HCT116 (cell line): ENCODE measurements around the gene RBMS1. TPM values are rescaled to one million over a fixed set of nuclear protein-coding genes. Genes with fewer than 3 reads are reported as not detected.
"Not testable (repeated sequence)": the region's sequence is repeated elsewhere in the genome, so short reads cannot be mapped to it uniquely, and the experiment has no call there.

Experiments used
- ATAC-seq: fragments of 200-7000 bp; cut with Tn5 transposase; 2 replicates; pipeline ENCODE4 v1.9.1; 2020; ENCODE audit warnings: mild to moderate bottlenecking, moderate library complexity
- BruUV-seq: library from RNA; stranded (reverse); fragments of 400-500 nt; replicated peaks from 2 replicates; lab custom pipeline; 2021; lab: Mats Ljungman, UMichigan
- CTCF ChIA-PET: fragments of 300-600 bp; sonication (Branson Sonifier 250); formaldehyde crosslinking; loops from one replicate; lab custom pipeline; 2021; ENCODE audit warnings: antibody characterized with exemption; lab: Charles Lee
- POLR2A ChIA-PET: fragments of 300-600, 350-600 bp; sonication (Branson Sonifier 250); formaldehyde crosslinking; loops from one replicate; lab custom pipeline; 2021; ENCODE audit warnings: antibody characterized with exemption; lab: Charles Lee
- RAD21 ChIA-PET, 2 experiments: fragments of 300-600 bp; sonication (Branson Sonifier 250); formaldehyde crosslinking; loops; one replicate each; lab custom pipeline; 2023; ENCODE audit warnings: low total read pairs in 2 of 2; ENCODE audit not compliant: uncharacterized antibody in 2 of 2, unreplicated experiment in 2 of 2, low non-redundant PET in 1 of 2; lab: Charles Lee
- DNase-seq: peaks from one replicate; pipeline ENCODE4 v3.0.0-alpha.2; 2010; ENCODE audit warnings: low read depth, low spot score
- H2AFZ ChIP-seq: fragments of 200-600 bp; shearing (Covaris generic), sonication (generic); 2 replicates; pipeline ENCODE4 v1.6.1; 2017; ENCODE audit warnings: low read depth, mixed run types, mixed read lengths, antibody characterized with exemption, low read length; ENCODE audit not compliant: poor library complexity, severe bottlenecking
- H3K27ac ChIP-seq: 2 replicates; pipeline ENCODE4 v1.5.1; 2012; ENCODE audit warnings: low read depth, low read length
- H3K27me3 ChIP-seq: fragments of 200-600 bp; sonication (generic); 2 replicates; pipeline ENCODE4 v1.6.1; 2016; ENCODE audit warnings: mixed run types, low read length, mixed read lengths; ENCODE audit not compliant: insufficient read depth
- H3K36me3 ChIP-seq, 2 experiments: fragments of 200-500 bp in 1 of 2; fragments of 200-600 bp in 1 of 2; sonication (Bioruptor generic) in 1 of 2; sonication (generic) in 1 of 2; 2 replicates each; pipeline versions ENCODE4 v1.5.1 to v1.6.1; 2014 to 2016; ENCODE audit warnings: low read length in 2 of 2, inconsistent platforms in 1 of 2, mixed read lengths in 1 of 2, mixed run types in 1 of 2; ENCODE audit not compliant: insufficient read depth in 2 of 2, control insufficient read depth in 1 of 2
- H3K4me1 ChIP-seq, 2 experiments: fragments of 200-600 bp in 1 of 2; sonication (generic) in 1 of 2; 2 replicates each; pipeline versions ENCODE4 v1.5.1 to v1.6.1; 2012 to 2017; ENCODE audit warnings: low read length in 2 of 2, inconsistent platforms in 1 of 2, mild to moderate bottlenecking in 1 of 2, mixed read lengths in 1 of 2, mixed run types in 1 of 2, moderate library complexity in 1 of 2; ENCODE audit not compliant: insufficient read depth in 2 of 2, control insufficient read depth in 1 of 2
- H3K4me2 ChIP-seq: fragments of 200-600 bp; sonication (generic); 2 replicates; pipeline ENCODE4 v1.6.1; 2017; ENCODE audit warnings: mixed run types, low read length, mixed read lengths
- H3K4me3 ChIP-seq, 2 experiments: fragments of 200-600 bp in 1 of 2; sonication (generic) in 1 of 2; replicated peaks in 1 of 2; 2 replicates each; pipeline ENCODE4 v1.5.1; 2011 to 2016; ENCODE audit warnings: low read length in 2 of 2, control low read depth in 1 of 2, low read depth in 1 of 2, mild to moderate bottlenecking in 1 of 2, mixed read lengths in 1 of 2, mixed run types in 1 of 2
- H3K79me2 ChIP-seq: fragments of 200-600 bp; sonication (generic); 2 replicates; pipeline ENCODE4 v1.6.1; 2017; ENCODE audit warnings: mild to moderate bottlenecking, mixed run types, low read length, moderate library complexity, mixed read lengths; ENCODE audit not compliant: insufficient read depth
- H3K9ac ChIP-seq: fragments of 200-600 bp; sonication (generic); 2 replicates; pipeline ENCODE4 v1.6.1; 2016; ENCODE audit warnings: low read length, mixed read lengths
- H3K9me2 ChIP-seq: fragments of 200-600 bp; sonication (generic), shearing (Covaris generic); 2 replicates; pipeline ENCODE4 v1.6.1; 2017; ENCODE audit warnings: mixed run types, mild to moderate bottlenecking, moderate library complexity; ENCODE audit not compliant: insufficient read depth
- H3K9me3 ChIP-seq, 2 experiments: fragments of 200-500 bp in 1 of 2; fragments of 200-600 bp in 1 of 2; sonication (Bioruptor generic) in 1 of 2; sonication (generic) in 1 of 2; 2 replicates each; pipeline ENCODE4 v1.6.1; 2014 to 2017; ENCODE audit warnings: low read length in 2 of 2, mixed read lengths in 2 of 2, inconsistent platforms in 1 of 2, low read depth in 1 of 2, mild to moderate bottlenecking in 1 of 2, mixed run types in 1 of 2, moderate library complexity in 1 of 2; ENCODE audit not compliant: control insufficient read depth in 1 of 2, insufficient read depth in 1 of 2
- H4K20me1 ChIP-seq: fragments of 200-600 bp; sonication (generic), shearing (Covaris generic); 2 replicates; pipeline ENCODE4 v1.6.1; 2017; ENCODE audit warnings: mixed run types, mild to moderate bottlenecking, moderate library complexity; ENCODE audit not compliant: insufficient read depth
- CBX3 ChIP-seq: IDR thresholded peaks from 2 replicates; pipeline ENCODE4 v1.6.1; 2012; ENCODE audit warnings: low read depth
- EGR1 ChIP-seq: IDR thresholded peaks from 2 replicates; pipeline ENCODE4 v1.6.1; 2012; ENCODE audit warnings: low read depth
- ELF1 ChIP-seq: IDR thresholded peaks from 2 replicates; pipeline ENCODE4 v1.6.1; 2012; ENCODE audit warnings: low read depth, borderline replicate concordance
- EZH2phosphoT487 ChIP-seq: fragments of 200-600 bp; IDR thresholded peaks from 2 replicates; pipeline ENCODE4 v1.6.1; 2018; ENCODE audit warnings: antibody characterized with exemption, borderline replicate concordance
- POLR2A ChIP-seq: IDR thresholded peaks from 2 replicates; pipeline ENCODE4 v1.7.0; 2011; ENCODE audit warnings: borderline replicate concordance; ENCODE audit not compliant: insufficient read depth, insufficient read length; ENCODE audit errors: extremely low read depth
- RAD21 ChIP-seq: IDR thresholded peaks from 2 replicates; pipeline ENCODE4 v1.6.1; 2012; ENCODE audit warnings: low read depth, mild to moderate bottlenecking
- SIN3A ChIP-seq: IDR thresholded peaks from 2 replicates; pipeline ENCODE4 v1.6.1; 2012; ENCODE audit warnings: low read depth
- TCF7L2 ChIP-seq: IDR thresholded peaks from 2 replicates; pipeline ENCODE4 v1.7.0; 2011; ENCODE audit warnings: borderline replicate concordance, inconsistent platforms; ENCODE audit not compliant: insufficient read depth, insufficient read length; ENCODE audit errors: extremely low read depth
- YY1 ChIP-seq: IDR thresholded peaks from 2 replicates; pipeline ENCODE4 v1.6.1; 2011; ENCODE audit warnings: low read length, low read depth, moderate library complexity, mild to moderate bottlenecking; ENCODE audit not compliant: insufficient replicate concordance; ENCODE audit errors: extremely low read depth
- ZFX ChIP-seq: fragments of 450-650 bp; IDR thresholded peaks from 2 replicates; pipeline ENCODE4 v1.6.1; 2017
- ZNF274 ChIP-seq: fragments of 200-500 bp; sonication (Bioruptor generic); IDR thresholded peaks from 2 replicates; pipeline ENCODE4 v1.6.1; 2014; ENCODE audit warnings: mild to moderate bottlenecking, low read depth, low read length, inconsistent platforms
- intact Hi-C: fragments of 100-400 bp; cut with micrococcal nuclease; formaldehyde crosslinking; loops from 2 replicates; pipeline ENCODE4 v1.10.0; 2022
- total RNA-seq: library from RNA; stranded (reverse); gene quantifications from one replicate; pipeline ENCODE4 v1.2.1, GENCODE V29; 2021; ENCODE audit not compliant: unreplicated experiment
- TF ChIP-seq, protein P1 (sequence below), 3 experiments: fragments of 200-600 bp in 1 of 3; sonication (generic) in 1 of 3; IDR thresholded peaks in 2 of 3; conservative IDR thresholded peaks in 1 of 3; 2 replicates each; pipeline ENCODE4 v1.5.1; 2012 to 2017; ENCODE audit warnings: low read depth in 2 of 3, low read length in 2 of 3, antibody characterized with exemption in 1 of 3, borderline replicate concordance in 1 of 3, control low read depth in 1 of 3, mild to moderate bottlenecking in 1 of 3, mixed read lengths in 1 of 3, mixed run types in 1 of 3, moderate library complexity in 1 of 3; ENCODE audit not compliant: insufficient read depth in 1 of 3

RBMS1 gene
- total RNA-seq, 1 experiment from 2014 or later: 17.6 TPM

DNA sequence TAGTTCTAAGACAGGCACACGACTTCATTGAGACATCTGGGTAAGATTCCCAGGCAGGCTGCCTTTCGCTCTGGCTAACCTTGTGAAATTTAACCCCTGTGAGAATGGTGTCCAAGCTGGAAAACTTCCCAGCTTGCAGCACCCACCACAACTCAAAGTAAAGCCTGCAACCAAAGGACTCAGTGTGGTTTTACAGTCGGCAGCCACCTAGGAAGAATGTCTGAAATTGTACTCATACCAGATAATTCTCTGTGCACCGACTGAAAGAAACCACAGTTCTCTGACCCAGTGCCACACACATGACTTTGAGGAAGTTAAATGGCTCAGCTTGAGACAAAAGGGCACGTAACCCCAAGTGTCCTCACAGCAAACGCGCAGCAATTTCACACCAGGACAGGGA, 125.7 kb downstream of the RBMS1 start:
- Histone ChIP-seq H3K27ac (no peak overlapping the region), H3K4me3 (no peak overlapping the region), H4K20me1 (no peaks in the 10 kb centered on the region), H3K79me2 (no peaks in the 10 kb centered on the region), H2AFZ (no peak overlapping the region), H3K9me3 (no peaks in the 10 kb centered on the region), H3K36me3 (no peaks in the 10 kb centered on the region), H3K9ac (no peak overlapping the region), H3K9me2 (no peaks in the 10 kb centered on the region), H3K4me1 (no peaks in the 10 kb centered on the region), H3K4me2 (no peak overlapping the region), H3K27me3 (no peaks in the 10 kb centered on the region)
- intact Hi-C loops: no loop called here
- ATAC-seq (peak; percentile 49; the same call in 1 of the 2 replicates), DNase-seq (no peak)
- ChIA-PET RAD21 (no interaction called here), POLR2A (no interaction called here), CTCF (no interaction called here)
- no TSS peak for BruUV-seq
- TF ChIP-seq SIN3A (no peak), EGR1 (no peak), YY1 (no peak), EZH2phosphoT487 (no peak), ZNF274 (no peak), POLR2A (no peak), ELF1 (no peak), CBX3 (no peak), RAD21 (no peak), ZFX (no peak), TCF7L2 (no peak)
- TF ChIP-seq, protein P1, sequence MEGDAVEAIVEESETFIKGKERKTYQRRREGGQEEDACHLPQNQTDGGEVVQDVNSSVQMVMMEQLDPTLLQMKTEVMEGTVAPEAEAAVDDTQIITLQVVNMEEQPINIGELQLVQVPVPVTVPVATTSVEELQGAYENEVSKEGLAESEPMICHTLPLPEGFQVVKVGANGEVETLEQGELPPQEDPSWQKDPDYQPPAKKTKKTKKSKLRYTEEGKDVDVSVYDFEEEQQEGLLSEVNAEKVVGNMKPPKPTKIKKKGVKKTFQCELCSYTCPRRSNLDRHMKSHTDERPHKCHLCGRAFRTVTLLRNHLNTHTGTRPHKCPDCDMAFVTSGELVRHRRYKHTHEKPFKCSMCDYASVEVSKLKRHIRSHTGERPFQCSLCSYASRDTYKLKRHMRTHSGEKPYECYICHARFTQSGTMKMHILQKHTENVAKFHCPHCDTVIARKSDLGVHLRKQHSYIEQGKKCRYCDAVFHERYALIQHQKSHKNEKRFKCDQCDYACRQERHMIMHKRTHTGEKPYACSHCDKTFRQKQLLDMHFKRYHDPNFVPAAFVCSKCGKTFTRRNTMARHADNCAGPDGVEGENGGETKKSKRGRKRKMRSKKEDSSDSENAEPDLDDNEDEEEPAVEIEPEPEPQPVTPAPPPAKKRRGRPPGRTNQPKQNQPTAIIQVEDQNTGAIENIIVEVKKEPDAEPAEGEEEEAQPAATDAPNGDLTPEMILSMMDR (IDR thresholded peaks at IDR 0.05 in 2 of 3, conservative IDR thresholded peaks at IDR 0.05 in 1 of 3; ENCODE audit: borderline replicate concordance in 1 of 3, insufficient read depth in 1 of 3, low read depth in 2 of 3, low read length in 2 of 3): no peak

DNA sequence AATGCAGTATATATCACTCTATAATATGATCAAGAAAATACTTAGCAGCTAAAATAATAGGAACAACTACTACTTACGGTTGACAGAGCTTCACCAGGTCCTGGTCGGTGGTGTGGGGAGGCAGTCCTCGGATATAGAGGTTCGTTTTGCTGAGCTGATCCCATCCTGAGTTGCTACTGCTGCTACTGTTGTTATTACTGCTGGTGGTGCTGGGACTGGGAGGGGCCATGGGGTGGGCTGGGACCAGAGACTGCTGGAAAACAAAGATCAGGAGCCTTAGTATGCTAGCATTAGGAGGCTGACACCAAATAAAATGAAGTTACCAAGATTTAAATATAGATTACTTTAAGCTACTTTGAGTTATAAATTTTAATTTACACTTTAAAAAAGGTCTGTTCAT, 126.5 kb downstream of the RBMS1 start:
- H3K36me3 ChIP-seq, DNase-seq, H3K4me2 ChIP-seq, BruUV-seq, H3K9ac ChIP-seq, RAD21 ChIA-PET, H3K4me1 ChIP-seq, H3K9me2 ChIP-seq, intact Hi-C loops, CTCF ChIA-PET, H4K20me1 ChIP-seq, H3K9me3 ChIP-seq, H3K4me3 ChIP-seq, H3K27me3 ChIP-seq, H3K79me2 ChIP-seq, POLR2A ChIA-PET, H2AFZ ChIP-seq, H3K27ac ChIP-seq: not testable (repeated sequence)
- peak; percentile 50; the same call in 1 of the 2 replicates for ATAC-seq
